Hippocampal formation (tissue), 2 donors: Measurements from ENCODE around the gene PPP2R5C.

ENCODE experiments used
- DNase-seq, 2 donors: peaks; one replicate each; lab custom pipeline; 2025; lab: John Stamatoyannopoulos, UW

PPP2R5C gene

DNA sequence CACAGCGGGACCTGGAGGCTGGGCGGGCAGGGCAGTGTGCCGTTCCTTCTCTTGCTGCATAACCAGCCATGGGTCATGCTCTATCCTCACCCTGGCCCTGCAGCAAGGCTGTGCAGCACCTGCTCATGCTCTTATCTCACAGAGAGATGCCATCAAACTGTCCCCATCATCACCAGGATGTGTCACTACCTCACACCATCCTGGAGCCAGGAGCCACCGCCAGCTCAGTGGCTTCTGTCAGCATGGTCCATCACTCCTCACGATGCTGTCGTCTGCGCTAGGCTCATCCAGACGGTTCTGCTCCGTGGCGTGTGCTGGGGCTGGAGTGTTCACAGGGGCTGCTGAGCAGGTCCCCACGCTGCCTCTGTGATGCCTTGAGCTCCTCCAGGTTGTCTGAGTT lies 125.7 kb downstream of the PPP2R5C start:
- no peak for DNase-seq

DNA sequence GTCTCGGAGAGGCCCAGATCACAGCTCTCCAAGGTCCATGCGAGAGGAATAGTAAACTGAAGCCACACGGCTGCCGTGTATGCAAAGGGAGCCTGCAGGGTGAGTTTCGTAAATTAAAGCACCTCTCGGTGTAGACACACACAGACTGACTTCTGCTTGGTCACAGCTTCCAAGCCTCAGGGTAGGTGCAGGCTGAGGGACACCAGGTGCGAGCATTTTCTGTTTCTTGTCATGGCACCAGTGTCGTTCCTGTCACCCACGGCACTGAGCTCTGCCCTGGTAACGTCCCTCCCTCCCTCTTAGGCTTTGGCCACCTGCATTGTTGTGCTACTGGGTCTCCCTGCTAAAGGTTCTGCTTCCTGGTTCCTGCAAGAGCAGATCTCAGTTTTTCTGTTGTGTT lies 126.7 kb downstream of the PPP2R5C start:
- DNase-seq, result no peak

DNA sequence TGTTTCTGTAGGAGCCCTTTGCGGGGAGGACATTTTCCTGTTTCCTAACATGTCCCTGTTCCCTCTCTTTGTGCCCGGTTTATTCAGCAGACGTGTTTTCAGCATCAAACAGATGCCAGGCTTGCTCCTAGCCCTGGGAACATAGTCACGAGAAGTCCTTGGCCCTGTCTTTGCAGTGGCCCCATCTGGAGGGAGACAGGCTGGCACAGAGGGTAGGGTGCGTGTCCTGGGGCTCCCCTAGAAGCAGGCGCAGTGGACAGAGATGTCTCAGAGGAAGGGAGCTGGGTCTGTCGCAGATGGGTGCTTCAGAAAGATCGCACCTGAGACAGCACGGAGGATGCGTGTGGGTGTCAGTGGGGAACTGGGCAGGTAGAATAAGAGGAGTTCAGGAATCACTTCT lies 127.9 kb downstream of the PPP2R5C start:
- DNase-seq, result no peak

DNA sequence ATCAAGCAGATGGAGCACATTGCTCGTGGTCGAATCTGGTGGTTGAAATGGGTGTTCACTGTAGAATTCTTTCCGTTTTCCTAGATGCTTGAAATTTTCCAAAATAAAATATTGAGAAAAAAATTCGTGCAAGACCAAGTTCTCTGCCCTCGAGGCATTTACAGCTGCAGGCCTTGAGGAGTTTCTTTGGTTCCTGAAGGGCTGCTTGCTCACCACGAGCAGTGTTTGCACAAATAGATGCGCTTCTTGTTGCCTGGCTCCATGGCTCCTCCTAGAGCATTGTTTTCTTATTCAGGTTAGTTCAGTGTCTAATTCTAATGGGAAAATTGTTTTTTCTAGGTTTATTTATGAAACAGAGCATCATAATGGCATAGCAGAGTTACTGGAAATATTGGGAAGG lies 128.4 kb downstream of the PPP2R5C start:
- DNase-seq, result no peak

DNA sequence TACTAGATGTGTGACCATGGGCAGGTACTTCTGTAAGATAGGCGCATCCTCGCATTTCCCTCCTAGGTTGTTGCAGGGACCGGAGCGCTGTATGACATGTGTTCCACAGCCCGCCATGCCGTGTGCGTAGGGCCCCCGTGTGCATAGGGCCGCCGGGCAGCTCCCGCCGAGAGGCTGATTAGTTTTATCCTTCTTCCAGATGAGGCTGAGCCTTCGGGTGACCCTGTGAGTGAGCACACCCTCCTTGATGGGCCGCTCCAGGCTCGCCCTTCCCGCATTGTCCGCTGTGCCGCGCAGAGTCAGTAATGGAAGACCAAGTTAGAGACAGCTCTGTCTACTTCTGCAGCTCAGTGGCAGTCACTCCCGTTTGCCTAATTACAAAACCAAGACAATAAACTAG lies 130.0 kb downstream of the PPP2R5C start:
- no peak for DNase-seq

DNA sequence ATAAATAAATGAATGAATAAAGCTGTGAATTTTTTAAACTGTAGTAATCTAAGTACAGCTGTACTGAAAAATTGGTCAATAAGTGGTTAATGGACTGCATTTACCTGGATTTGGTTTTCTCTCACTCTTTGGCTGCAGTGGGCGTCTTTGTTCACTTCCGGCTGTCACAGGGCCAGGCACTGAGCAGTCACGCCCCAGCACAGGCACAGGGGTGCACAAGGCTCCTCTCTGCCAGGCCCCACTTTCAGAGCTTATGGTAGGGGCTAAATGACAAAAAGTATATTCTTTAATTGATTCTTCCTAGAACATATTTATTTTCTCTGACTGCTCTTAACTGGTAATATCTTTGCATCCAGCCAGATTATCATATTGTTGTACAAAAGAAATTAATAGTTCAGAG lies 132.2 kb downstream of the PPP2R5C start:
- no peak for DNase-seq

DNA sequence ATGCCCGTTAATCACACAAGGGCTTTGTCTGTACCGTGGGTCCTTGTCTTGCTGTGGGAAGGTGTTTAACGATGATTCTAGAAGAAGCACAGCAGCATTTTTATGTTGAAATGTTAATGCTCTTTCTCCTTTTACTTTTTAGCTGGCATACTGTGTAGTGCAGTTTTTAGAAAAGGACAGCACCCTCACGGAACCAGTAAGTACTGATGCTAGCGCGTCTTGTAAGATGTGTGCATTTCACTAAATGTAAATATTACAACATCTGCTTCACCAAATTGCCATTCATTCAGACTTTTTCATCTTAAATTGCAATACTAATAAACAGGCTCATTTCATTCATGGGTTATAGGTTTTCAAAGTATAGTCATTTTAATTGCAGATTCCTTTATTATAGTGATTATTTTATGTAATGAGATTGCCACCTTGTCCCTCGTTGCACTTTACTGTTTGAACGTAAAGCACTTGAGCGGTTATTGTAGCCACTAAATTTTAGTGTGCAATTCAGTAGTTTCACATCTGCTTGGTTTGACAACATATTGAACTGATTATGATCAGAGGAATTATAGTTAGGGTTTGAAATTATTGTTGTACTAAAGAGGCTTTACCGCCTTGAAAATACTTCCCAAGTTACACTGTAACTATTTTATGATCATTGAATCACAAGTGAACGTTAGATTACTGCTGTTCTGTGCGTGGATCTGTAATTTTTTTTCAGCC lies 133.0 kb downstream of the PPP2R5C start:
- DNase-seq, result no peak

DNA sequence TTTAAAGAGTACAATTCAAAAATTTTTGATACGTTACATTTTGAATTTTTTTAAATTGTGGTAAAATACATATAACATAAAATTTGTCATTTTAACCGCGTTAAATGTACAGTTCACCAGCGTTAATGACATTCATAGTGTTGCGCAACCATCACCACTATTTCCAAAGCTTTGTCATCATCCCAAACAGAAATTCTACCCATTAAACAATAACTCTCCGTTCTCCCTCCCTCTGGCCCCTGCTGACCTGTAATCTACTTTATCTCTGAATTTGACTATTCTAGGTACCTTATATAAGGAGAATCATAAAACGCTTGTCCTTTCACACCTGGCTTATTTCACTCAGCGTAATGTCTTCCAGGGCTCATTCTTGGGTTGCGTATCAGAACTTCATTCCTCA lies 133.7 kb downstream of the PPP2R5C start:
- no peak for DNase-seq

DNA sequence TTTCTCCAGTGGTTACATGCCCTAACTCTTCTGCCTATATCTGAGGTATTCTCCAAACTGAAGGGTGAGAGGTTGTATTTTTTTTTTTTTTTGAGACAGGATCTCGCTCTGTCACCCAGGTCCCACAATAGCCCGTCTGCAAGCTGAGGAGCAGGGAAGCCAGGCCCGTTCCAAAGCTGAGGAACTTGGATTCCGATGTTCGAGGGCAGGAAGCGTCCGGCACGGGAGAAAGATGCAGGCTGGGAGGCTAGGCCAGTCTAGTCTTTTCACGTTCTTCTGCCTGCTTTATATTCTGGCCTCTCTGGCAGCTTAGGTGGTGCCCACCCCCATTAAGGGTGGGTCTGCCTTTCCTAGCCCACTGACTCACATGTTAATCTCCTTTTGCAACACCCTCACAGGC lies 135.8 kb downstream of the PPP2R5C start:
- no peak for DNase-seq

DNA sequence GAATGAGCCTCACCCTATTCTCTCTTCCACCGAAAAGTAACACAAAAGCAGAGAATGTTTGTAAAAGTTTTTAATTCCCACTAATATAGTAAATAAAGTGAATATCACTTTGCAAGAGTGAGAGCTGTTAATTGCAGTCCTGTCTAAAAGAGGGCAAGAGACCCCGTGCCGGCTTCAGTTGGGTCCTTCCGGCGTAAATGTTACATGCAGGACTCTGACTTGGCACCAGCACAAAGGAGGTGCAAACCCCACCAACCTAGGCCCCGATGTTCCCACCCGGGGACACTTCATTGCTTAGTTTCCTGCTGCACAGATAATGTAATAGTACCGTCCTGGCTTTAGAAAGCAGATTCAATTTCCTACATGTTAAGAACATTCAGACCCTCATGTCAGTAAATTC lies 136.9 kb downstream of the PPP2R5C start:
- no peak for DNase-seq

DNA sequence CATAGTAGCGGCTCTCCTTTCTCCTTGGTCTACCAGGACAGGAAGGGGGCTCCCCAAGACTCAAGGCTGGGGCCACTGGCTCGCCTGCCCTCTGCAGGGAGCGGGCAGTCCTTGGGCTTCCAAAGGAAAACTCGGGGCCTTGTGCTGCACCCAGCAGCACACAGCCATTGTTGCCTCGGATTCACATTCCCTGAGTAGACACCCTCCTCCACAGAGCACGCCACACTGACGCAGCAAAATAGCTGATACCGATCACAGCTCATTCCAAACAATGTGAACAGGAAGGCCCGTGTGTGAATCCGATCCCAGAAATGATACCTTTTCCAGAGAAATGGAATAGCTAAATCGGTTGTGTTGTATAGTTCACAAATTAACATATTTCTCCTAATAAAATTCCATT lies 137.8 kb downstream of the PPP2R5C start:
- DNase-seq, result no peak

DNA sequence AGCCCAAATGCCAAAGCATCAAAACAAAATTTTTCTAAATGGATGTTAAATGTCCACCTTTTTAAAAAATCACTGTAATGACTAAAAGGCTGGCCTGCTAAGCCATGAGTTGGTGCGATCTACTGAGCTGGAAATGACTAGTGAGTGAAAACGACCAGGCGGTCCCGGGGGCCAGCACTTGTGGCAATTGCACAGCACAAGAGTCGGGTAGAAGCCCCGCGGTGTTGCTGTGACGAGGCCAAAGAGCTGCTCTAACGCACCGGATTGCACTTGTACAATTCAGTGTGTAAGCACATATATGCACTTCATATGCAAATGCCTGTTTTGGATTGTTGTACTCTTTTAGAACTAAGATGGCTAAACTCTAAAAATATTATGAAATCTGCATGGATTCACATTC lies 138.7 kb downstream of the PPP2R5C start:
- DNase-seq, result no peak

DNA sequence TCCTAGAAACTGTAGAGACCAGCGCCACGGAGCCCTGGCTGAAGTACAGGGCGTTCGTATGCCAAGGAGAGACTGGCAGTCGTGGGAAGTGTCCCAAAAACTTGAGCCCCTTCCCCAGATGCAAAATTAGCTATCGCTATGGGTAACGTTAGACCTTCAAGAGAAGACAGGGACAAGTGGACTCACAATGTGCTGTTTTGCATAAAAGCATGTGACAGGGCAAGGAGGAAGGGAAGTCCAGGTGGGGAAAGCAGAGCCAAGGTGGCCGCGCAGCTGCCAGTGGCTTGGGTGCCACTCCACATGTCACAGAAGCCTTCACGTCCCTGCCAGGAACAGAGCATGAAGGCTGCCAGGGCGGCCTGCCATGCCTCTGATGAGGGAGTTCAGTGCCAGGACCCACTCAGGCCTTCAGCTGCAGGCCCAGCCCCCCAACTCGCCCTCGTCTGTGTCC lies 141.6 kb downstream of the PPP2R5C start:
- peak; percentile 43 to 75 for DNase-seq

DNA sequence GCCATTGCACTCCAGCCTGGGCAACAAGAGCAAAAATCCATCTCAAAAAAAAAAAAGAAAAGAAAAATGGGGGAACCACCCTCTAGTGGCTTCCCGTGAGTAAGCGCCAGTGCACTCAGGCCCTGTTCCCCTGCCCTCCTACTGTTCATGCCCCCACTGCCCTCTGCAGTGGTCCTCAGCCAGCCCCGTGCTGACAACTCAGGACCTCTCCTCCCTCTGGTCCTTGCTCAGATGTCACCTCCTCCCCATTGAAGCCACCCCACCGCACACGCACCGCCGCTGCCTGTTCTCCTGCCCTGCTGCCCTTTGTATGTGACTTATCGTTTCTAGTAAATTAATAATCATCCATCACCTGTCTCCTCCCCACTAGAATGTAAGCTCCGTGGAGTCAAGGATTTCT lies 144.1 kb downstream of the PPP2R5C start:
- no peak for DNase-seq

DNA sequence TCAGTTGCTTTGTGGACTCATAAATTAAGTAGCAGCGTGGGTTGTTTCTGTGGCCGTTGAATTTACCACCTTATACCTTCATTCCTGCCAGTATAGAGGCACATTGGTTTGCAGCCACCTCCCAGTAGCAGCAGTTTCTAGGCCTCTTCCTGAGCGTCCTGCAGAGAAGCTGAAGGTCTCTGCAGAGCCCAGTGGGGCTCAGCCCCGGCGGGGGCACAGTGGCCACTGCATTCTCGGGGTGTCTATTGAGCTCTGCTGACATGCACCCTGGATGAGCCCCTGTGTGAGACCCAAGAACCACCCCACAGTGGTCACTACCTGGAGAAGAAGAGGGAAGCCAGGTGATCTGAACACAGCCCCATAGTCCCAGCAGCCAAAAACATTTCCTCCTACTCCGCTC lies 145.1 kb downstream of the PPP2R5C start:
- no peak for DNase-seq

DNA sequence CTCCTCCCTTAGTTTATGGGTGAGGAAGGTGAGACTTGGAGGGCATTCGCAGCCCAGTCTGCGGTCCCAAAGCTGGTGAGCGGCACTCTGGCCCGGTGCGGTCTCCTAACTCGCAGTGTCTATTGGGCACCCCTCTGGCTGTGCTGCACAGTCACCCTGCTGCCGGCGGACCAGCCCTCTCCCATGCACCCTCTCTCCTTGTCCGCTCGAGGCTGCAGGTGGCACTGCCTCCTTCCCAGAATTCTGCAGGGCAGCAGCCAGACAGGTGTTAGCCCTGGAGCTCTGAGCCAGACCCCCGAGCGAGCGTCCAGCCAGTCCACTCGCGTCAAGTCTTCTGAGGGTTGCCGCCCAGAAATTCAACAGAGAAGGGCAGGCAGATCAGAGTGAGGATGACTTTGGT lies 146.1 kb downstream of the PPP2R5C start:
- DNase-seq, result no peak

DNA sequence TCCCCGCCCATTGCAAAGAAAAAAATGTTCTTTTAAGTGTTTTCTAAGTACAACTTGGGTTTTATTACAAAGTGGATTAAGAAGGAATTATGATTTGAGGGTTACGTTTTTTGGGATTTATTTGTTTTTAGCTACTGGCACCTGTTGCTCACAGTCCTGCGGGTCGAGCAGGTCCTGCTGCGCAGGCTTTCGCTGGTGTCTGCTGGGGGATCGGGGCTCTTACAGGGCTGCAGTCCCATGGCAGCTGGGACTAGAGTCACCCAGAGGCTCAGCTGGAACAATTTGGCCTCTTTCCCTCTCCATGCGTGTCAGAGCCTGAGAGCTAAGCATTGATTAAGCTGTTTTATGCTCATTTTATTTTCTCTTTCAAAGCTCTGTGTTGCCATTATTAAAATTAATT lies 147.3 kb downstream of the PPP2R5C start:
- DNase-seq, result no peak

DNA sequence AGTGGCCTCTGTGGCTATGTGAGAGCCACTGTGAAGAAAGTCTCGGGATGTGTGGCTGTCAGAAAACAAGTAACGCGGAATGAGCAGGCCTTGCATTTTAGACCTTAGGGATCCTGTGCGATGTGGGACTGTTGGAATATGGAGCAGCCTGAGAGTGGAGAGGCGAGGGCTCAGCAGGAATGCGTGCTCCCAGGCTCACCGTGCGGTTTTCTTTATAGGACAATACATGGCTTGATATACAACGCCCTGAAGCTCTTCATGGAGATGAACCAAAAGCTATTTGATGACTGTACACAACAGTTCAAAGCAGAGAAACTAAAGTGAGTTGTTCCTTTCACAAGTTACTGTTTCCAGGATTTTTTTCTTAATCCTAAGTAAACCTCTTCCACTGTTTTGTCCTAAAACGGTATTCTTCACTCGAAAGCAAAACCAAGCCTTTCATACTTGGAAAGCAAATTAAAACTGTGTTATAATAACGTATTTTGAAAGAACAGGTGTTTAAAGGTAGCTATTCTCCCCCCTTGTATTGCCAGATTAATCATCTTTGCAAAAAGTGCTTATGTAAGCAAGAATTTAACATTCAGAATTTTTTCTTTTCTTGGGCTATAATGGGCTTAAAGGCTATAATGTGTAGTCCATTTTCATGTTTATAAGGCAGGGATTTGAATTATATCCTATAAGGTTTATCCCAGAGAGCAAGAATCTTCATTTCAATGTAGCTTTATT lies 148.0 kb downstream of the PPP2R5C start:
- no peak for DNase-seq

DNA sequence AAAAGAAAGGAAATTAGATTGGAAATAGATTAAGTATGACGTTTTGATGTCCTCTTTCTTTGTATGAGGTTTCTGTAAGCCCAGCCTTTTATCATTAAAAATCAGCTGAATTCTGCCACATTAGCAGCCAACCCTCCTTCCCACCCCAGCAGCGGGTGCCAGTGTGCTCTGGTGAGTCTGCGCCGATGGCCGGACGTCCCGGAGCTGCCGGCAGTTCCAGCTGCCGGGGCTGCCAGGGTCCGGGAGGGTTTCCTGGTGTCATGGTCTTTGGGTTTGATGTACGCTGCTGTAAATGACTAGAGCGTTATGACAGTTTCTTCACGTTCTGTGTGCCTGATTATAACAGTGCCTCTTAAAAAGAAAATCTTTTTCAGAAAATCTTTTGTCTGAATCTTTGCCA lies 151.3 kb downstream of the PPP2R5C start:
- no peak for DNase-seq

DNA sequence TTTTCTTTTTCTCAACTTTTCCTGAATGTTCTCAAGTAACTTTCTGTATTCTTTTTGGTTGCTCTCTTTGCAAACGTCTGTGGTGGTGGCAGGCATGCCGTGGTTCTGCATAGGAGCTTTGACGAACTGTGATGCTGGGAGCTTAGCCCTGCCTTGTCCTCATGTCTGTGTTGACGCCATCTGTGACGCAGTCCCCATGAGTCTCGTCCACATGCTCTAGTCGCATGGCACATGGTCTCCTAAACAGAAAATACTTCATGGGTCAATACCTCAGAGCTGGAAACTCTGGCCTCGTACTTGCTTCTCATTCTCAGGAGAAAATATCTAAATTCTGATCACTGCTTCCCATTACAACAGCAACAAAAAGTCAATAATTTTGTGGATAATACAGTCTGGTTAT lies 152.6 kb downstream of the PPP2R5C start:
- no peak for DNase-seq

DNA sequence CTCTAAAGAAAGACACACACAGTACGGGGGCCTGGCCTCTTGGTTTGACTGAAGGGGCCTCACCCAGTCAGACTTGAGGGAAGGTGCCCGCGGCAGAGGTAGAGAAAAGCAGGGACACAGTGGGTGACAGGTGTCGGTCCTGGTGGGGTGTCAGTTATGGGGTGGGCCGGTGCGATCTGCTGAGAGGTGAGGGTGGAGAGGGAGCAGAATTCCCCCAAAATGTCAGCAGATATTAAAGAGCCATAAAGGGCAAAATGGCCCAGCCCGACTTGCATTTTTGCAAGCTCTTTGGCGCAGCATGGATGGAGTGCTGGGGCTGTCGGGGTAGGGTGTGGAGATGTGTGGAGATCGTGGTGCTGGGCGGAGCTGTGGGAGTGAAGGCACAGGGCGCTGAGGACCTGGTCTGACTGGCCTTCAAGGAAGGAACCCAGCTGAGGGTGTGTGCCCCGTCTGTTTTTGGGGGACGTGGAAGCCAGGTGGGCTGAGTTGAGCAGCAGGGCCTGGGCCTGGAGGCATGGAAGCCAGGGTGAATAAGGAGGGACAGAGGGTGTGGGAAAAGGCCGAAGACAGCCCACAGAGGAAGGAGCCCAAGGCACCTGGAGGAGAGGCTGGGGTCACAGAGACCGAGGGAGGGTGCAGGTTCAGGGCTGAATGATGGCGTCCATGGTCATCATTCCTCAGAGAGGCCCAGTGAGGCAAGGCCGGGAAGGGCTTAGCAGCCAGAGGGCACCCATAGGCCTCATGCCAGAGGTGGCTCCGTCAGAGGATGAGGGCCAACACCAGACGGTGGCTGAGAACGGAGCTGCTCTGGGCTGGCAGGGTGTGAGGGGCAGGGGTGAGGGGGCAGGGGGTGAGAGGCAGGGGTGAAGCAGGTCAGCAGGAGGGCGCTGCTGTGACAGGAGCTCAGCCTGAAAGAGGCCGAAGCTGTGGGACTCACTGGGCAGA lies 154.6 kb downstream of the PPP2R5C start:
- no peak for DNase-seq

DNA sequence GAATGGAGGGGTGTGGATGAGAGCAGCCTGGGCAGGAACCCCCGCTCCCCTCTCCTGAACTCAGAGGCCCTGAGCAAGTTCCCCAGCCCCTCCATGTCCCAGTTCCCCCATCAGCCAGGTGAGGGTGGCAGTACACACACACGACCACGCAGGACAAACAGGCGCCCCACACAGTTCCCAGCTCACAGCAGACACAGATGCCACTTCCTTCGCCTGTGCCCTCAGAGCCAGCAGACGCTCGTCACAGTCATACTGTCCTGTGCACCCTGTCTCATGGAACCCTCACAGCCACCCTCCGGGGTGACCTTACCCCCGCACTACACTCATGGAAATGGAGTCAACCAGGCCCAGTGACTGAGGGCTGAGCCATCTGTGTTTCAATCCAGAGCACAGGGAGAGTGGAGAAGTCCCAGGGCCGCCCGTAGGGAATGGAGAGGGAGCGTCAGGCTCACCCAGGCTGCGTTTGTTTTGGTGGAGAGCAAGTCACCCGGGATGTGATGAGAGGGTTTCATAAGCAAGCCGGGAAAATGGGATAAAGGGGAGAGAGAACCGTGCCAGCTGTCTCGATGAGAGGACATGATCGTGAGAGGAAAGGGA lies 155.4 kb downstream of the PPP2R5C start:
- no peak for DNase-seq
